ENCODE results near the gene CTIF.

DNA sequence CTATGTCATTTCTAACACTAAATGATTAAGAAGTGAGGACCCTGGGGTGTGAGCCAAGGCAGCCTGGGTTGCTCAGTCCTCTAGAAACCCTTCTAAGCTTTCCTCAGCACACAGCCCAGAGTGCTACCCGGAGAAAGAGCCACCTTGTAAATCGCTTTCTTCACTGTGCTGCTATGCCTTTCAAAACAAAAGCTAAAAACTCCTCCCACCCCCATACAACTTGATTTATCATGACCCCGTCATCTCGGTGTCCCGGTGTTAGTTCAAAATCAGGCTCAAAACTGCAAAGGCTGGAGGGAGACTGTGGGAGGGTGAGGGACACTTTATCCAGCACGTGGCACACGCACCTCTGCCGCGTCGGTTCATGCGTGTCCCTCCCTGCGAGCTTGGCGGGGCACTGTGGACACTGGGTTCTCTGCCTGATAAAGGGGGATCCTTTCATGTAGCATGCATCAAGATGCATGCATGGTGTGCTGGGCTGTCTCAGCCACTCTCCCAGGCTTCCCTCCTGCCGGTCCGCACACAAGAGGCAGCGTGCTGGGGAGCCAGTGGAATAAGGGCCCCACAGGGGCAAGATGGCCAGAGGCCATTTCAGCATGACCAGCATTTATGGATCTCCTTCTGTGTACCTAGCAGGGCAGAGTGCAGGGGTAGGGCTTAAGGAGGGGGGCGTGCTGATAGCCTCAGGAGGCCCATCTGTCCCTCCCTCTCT, 241.5 kb downstream of the CTIF start:
- TF ChIP-seq, protein P1, sequence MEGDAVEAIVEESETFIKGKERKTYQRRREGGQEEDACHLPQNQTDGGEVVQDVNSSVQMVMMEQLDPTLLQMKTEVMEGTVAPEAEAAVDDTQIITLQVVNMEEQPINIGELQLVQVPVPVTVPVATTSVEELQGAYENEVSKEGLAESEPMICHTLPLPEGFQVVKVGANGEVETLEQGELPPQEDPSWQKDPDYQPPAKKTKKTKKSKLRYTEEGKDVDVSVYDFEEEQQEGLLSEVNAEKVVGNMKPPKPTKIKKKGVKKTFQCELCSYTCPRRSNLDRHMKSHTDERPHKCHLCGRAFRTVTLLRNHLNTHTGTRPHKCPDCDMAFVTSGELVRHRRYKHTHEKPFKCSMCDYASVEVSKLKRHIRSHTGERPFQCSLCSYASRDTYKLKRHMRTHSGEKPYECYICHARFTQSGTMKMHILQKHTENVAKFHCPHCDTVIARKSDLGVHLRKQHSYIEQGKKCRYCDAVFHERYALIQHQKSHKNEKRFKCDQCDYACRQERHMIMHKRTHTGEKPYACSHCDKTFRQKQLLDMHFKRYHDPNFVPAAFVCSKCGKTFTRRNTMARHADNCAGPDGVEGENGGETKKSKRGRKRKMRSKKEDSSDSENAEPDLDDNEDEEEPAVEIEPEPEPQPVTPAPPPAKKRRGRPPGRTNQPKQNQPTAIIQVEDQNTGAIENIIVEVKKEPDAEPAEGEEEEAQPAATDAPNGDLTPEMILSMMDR (conservative IDR thresholded peaks at IDR 0.05; ENCODE audit: low read length): no peak
- no peak for TF ChIP-seq EZH2phosphoT487 (IDR thresholded peaks at IDR 0.05; ENCODE audit: borderline replicate concordance, low read depth, low read length)

All from OCI-LY7 (cell line).